GM13976 (cell line): ENCODE results near the gene ZNF254.
"Not testable (repeated sequence)": the region's sequence is repeated elsewhere in the genome, so short reads cannot be mapped to it uniquely, and the experiment has no call there.

Source experiments
- DNase-seq: peaks from one replicate; pipeline ENCODE4 v3.0.0; 2012; ENCODE audit warnings: low spot score
- CTCF ChIP-seq: IDR thresholded peaks from 2 replicates; pipeline ENCODE4 v1.5.1; 2012; ENCODE audit warnings: borderline replicate concordance, mild to moderate bottlenecking; ENCODE audit not compliant: insufficient read depth; ENCODE audit errors: extremely low read depth, missing control alignments, control extremely low read depth
- in situ Hi-C: fragments of 300-500 bp; cut with MboI; formaldehyde crosslinking; loops from one replicate; pipeline ENCODE4 v1.12.0; 2022; ENCODE audit warnings: low sequenced_read_pairs, mixed read lengths, inconsistent platforms; ENCODE audit not compliant: unreplicated experiment

ZNF254 gene

DNA sequence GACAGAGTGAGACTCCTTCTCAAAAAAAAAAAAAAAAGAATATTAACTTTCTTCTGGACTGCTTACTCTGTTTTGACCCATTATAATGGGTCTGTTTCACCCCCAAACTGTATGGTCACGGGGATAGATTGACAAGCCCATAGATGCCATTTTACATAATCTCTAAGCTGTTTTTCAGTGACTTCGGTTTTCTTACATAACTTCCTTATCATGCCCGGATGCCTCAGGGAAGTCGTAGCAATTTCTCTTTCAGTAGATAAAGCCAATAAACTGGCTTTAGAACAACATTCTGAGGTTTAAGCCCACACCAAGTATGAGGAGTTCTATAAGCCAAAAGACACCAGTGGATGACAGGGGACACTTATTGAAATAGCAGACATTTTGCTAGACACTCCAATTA lies 5.9 kb upstream of the ZNF254 start:
- in situ Hi-C loops: no loop called here
- no peak for DNase-seq

GRCh38 chr19:24098359-24098758 lies 11.4 kb downstream of the ZNF254 start:
- no peak for TF ChIP-seq CTCF
- no peak for DNase-seq
- in situ Hi-C loops: no loop called here

More for the DNA sequence above, 5.9 kb upstream of the ZNF254 start:
- TF ChIP-seq CTCF: no peak

- DNase-seq: no peak
- TF ChIP-seq CTCF: no peak
- in situ Hi-C loops: no loop called here
These were observed 12.8 kb downstream of the ZNF254 start for GRCh38 chr19:24099829-24100228.

GRCh38 chr19:24100597-24100996 lies 13.6 kb downstream of the ZNF254 start:
- in situ Hi-C loops, DNase-seq: not testable (repeated sequence)

- no peak for DNase-seq
- no peak for TF ChIP-seq CTCF
- in situ Hi-C loops: no loop called here
These were observed 14.6 kb downstream of the ZNF254 start for GRCh38 chr19:24101459-24102115.

- DNase-seq: no peak
- no peak for TF ChIP-seq CTCF
- in situ Hi-C loops: no loop called here
These were observed 40.6 kb downstream of the ZNF254 start for GRCh38 chr19:24127601-24128000.

- DNase-seq: no peak
- no peak for TF ChIP-seq CTCF
- in situ Hi-C loops: no loop called here
These were observed 53.1 kb downstream of the ZNF254 start for GRCh38 chr19:24140099-24140498.
